GM21723 (cell line): ENCODE results near the gene ARSB.
"Not testable (repeated sequence)": the region's sequence is repeated elsewhere in the genome, so short reads cannot be mapped to it uniquely, and the experiment has no call there.

Experiments
- ATAC-seq: cut with Tn5 transposase; IDR thresholded peaks from one replicate; pipeline ENCODE4 v1.9.1; 2021; ENCODE audit warnings: mild to moderate bottlenecking, moderate library complexity; ENCODE audit not compliant: unreplicated experiment

The ARSB gene

DNA sequence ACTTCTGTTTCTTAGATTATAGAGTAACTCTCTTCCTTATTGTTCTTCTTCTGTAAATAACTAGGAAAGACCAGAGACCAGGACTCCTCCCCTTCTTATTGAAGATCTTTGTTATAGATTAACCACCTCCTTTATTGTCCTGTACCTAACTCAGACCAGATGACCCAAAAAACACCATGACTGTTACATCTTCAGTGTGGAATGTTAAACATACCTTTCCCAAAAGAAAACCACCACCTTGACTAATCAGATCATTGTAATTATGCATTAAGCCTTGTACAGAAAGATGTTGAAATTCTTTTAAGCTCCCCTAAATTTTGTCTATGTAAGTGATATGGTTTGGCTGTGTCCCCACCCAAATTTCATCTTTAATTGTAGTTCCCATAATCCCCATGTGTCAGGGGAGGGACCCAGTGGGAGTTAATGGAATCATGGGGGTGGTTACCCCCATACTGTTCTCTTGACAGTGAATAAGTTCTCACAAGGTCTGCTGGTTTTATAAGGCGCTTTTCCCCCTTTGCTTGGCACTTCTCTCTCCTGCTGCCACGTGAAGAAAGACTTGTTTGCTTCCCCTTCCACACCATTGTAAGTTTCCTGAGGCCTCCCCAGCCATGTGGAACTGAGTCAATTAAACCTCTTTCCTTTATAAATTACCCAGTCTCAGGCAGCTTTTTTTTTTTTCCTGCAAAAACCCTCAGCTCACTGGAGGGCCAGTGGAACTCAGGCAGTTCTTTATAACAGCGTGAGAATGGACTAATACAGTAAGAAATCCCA lies 26.3 kb downstream of the ARSB start:
- no peak for ATAC-seq

DNA sequence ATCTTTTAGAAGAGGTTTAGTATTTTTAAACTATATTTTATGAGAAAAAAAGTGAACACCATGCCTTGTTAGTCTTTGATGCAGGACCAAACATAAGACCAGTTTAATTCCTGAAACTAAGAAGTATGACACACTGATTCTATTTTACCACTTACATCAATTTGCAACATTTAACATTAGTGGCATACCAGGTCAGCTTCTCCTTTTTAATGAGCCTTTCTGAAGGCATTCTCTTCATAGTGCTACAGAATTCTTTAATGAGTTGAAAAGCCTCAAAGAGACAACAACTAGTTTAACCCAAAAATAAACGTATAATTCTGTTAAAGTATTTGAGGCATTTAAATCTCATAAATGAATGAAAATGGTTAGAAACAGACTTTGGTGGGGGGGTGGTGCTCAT lies 28.2 kb downstream of the ARSB start:
- no peak for ATAC-seq

- peak; percentile 71 for ATAC-seq
These were observed 31.9 kb downstream of the ARSB start for GRCh38 chr5:78953092-78953800.

GRCh38 chr5:78930721-78931120 lies 54.4 kb downstream of the ARSB start:
- no peak for ATAC-seq

DNA sequence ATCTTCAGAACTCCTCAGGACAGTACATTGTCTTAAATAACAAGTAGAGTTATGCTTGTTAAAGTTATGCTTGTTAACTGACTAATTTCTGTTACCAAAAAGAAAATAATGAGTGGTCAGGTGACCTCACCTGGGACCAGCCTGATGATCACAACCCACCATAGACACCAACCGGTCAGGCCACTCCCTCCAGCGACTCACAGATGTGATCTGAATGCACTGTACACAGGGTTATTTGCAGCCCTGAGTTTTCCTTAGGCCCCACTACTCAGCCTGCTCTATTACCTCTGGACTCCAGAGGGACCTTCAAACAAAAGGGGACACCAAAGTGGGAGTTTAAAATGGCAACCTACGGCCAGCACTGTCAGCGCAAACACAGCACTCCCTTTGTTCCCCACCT lies 55.3 kb downstream of the ARSB start:
- ATAC-seq: no peak

DNA sequence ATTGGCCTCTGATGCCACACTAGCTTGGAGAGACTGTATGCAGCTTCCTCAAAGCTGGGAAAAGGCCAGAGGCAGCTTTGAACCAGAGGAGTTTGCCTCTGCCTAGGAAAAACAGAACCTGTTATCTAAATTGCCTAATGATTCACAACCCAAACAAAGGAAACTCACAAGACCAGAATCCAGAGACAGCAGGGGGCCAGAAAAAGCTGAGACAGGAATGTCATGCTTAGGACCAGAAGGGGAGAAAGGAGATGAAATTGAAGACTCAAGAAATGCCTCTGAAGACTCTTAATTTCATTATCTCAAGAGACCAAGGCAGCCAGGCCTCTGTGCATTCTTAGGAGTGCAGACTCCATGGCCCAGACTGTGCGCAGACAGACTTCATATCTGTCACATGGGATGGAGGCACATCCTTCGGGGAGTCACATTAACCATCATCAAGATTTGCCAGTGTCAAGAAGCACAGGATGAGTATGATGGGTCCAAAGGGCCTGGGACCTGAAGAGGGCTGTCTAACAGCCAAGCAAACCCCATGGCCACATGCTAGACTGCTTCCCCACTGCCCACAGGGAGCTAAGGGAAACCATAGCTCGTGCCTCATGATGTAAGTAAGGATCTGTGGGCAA lies 57.3 kb downstream of the ARSB start:
- no peak for ATAC-seq

DNA sequence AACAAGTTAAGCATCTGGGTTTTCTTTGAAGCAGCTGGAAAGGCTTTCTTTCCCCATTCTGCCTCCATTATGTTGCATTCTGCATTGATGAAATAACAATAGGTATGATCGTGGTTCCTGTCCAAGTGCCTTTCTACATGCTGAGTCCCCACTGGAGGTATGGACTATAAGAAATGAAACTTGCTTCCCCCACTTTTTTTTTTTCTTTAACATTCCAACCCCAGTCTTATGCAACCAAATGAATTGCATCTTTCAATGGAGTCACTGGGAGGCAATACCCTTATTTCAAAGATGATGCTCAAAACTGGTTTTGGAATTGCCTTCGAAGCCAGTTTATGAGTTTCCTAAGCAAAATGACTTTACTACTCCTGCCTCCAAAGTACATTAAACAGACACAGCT lies 58.9 kb downstream of the ARSB start:
- ATAC-seq: no peak

DNA sequence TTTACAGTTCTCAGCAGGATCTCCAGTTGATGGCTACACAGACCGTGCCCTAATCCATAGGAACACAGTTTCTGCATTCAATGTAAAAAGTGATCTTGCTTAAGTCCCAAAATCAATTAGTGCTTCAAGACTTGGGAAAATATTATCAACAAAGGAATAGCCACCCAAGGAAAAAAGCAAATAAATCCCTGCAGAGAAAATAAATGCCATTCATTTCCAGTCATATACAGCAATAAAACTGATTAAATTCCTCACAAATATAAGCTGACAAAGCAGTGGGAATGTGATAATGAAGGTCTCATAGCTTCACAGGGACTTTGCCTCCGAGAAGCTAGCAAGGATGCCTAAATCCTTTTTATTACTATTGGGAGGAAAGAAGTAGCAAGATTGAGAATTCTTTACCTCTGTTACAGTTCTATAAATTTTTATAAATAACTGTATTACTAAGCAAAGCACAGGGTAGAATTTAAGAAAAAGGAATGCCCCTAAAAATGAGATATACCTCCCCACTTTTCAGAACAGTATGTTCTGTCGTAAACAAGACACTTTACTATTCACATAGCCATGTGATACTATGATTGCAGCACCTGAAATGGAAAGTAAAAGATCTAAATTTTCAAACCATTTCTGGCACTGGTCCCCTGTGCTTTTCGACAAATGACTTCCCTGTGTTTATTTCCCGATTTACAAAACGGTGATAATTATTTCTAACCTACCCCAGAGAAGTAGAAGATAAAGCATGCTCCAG lies 59.8 kb downstream of the ARSB start:
- no peak for ATAC-seq

DNA sequence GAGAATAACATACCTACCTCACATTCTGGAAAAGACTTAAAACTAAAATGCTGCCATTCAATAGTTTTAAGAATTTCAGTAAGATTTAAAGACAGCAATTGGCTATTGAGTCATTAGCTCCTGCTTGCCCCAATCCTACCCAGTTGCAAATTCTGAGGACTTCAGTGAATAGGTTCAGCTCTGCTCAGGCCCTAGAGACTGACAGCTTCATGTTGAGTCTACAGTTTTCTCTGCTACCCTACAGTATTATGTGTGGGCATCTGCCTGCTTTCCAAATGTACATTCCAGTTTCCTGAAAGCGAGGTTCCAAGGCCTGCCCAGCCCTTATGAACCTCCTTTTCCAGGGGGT lies 61.5 kb downstream of the ARSB start:
- ATAC-seq: no peak

DNA sequence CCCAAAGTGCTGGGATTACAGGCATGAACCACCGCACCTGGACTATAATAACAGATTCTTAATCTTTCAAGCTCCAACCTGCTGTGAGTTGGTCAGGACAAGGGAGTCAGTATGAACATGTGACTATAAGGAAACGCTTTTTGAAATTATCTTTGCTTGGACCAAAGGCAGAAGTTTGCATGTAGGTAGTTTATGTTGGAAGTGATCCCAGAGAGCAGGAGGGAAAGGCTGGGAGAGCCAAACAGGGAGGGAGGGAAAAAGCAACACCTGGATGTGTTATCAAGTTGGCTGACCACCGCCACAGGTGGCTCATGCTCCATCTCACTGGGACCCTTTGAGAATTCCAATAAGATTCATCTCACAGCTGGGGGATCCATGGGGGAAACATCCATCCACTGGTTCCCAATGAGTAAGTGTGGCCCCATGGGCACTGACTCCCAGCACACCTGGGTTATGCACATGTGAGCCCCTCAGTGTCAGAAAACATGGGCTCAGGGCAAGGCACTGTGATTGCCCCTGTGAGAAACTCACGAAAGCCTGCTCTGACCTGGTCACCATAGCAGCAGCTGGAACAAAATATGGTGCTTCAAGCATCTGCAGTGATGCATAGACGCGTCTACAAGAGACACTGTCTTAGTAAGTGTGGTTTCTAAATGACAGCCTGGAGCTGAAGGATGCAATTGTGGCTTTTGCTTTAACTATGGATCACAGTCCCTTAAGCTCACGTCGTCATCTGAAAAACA lies 62.1 kb downstream of the ARSB start:
- ATAC-seq: no peak

DNA sequence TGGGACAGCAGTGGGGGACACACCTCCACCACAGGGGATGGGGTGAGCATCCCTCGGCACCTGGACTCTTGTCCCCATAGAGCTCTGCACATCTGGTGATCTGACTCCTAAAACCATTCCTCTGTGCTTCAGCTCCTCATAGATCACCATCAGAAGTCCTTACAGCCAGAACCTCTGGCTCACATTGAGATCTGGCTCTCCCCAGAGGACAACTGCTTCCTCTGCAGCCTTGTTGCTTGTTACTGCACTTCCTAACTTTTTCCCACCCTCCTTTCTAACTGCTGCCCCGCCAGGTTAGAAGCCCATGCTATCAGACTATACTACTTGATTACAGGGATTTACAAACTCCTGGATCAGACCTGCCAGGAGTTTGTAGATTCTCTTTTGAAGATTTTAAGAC lies 64.5 kb downstream of the ARSB start:
- ATAC-seq: no peak

- ATAC-seq: no peak
These were observed 65.3 kb downstream of the ARSB start for GRCh38 chr5:78919796-78920195.

DNA sequence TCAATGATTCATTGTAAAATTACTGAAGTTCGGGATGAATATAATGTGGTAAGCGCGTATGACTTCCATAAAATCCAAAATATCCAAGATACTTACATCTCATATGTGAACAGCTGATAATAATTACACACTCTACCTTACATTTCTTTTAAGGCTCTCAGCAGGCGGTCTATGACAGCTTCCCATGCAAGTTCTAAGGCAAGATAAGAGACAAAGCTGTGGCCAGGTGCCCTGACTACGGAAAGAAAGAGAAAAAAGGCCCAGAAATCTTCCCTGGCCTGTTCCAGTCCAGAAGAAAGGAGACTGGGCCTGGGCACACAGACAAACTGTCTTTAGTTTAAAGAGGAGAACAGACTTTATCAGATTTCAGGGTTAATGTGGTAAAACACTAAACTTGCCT lies 69.1 kb downstream of the ARSB start:
- no peak for ATAC-seq

- ATAC-seq: no peak
These were observed 69.9 kb downstream of the ARSB start for GRCh38 chr5:78915170-78915569.

DNA sequence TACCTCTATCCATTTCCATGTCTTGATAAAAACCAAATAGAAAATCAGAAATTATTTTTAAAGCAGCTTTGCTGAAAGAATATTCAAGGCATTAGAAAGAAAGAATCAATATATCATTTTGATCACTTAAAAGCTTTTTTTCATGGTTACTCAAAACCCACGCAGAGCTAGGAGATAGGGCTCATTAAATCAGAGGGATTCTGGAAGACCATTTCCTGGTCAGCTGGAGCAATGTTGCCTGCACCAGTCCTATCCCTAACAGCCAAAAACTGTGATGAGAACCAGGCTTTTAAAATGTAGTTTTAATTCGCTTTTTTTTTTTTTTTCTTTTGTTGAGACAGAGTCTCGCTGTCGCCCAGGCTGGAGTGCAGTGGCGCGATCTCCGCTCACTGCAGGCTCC lies 72.3 kb downstream of the ARSB start:
- ATAC-seq: no peak

DNA sequence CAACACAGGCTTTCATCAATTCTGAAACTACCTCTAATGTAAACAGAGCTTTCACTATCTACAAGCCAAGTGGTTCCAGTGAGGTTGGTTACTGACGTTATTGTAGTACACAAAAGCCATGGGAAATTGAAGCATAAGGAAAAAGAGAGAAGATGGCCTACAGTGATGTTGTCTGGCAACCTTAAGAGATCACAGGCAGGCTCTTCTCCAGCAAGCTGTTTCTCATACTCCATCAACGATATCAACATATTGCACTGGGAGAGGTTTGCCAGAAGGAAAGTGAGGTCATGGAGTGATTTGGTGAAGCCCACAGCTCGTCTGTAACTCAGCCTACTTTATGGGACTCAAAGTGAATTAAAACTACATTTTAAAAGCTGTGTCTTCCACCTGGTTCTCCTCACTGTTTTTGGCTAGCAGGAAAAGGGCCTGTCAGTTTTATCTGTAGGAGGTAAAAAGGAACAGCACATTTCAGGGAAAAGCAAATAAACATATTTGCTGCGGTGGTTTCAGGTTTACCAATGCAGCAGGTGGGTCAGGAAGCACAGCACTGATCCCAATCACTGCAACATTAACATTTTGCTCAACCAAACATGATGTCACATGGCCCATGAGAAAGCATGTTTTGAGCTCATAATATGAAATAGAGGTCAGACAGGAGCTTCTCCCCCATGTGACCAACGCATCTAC lies 72.9 kb downstream of the ARSB start:
- ATAC-seq: no peak

- not testable (repeated sequence) for ATAC-seq
These were observed 75.7 kb downstream of the ARSB start for GRCh38 chr5:78909224-78909983.

DNA sequence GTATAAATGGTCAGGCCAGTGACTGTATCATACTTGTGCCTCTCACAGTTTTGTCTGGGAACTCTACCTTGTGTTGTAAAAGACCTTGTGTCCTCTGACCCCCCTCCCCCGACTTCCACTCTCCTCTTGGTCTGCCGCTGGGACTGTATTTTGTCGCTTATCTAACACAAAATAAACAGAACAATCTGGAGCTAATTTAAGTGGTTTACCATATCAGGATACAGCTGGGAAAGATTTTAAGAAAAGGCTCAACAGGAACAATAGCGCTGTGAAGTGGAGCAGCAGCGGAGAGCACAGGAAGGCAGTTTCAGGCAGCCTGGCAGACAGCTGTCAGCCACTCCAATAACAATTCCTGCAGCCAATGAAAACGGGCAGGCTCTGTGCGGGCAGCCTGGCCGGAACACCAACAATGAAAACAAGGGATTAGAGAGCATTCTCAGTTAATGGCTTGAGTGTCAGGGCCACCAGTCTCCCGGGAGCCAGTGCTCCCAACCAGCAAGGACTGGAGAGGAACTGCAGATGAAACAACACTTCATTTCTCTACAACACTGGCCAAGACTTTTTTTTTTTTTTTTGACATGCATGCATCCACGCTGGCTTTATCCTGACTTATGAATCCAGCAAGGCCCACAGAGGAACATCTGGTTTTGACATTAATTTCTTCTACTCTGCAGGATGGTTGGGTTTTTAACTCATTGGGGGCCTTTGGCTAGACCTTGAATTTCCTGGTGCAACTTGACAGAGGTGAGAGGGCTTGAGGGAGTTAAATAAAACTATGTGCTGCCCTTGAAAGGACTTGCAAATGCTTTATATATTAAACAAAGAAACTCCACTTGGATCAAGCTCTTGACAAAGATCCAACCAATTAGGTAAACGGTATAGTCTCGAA lies 76.7 kb downstream of the ARSB start:
- ATAC-seq: no peak
